ENCODE results near the gene CACNA1S. TPM values are rescaled to one million over a fixed set of nuclear protein-coding genes. Genes with fewer than 3 reads are reported as not detected.

Gene CACNA1S
- polyA plus RNA-seq, 1 of the 3 experiments (the other 2 are of a cell fraction): not detected

- WGBS (ENCODE audit: low lambda C conversion rate): 45% methylated on average over 10 of the region's 10 CpGs
- no peak overlapping the region for H3K27ac ChIP-seq (ENCODE audit: low read depth in 2 of 2, low read length in 1 of 2)
- DNase-seq: no peak
- H3K4me3 ChIP-seq (ENCODE audit: low read depth in 2 of 2, low read length in 1 of 2): no peak overlapping the region
- H3K9me2 ChIP-seq: no peaks in the 10 kb centered on the region
- H3K9ac ChIP-seq: no peak overlapping the region
- H3K9me3 ChIP-seq: no peaks in the 10 kb centered on the region
- no peaks in the 10 kb centered on the region for H3F3A ChIP-seq (replicated peaks; ENCODE audit: insufficient read depth)
- ChIA-PET POLR2A (no interaction called here), CTCF (interaction anchor here (1.0 to 21.0 kb wide), 7 partner anchors 11 to 181 kb away, joined by 3 to 277 read pairs (median 4); partner anchors contain the start of gene KIF21B)
- TF ChIP-seq FOXJ3 (CRISPR knock-in tag; IDR thresholded peaks at IDR 0.05): no peak
- TF ChIP-seq, protein P1, sequence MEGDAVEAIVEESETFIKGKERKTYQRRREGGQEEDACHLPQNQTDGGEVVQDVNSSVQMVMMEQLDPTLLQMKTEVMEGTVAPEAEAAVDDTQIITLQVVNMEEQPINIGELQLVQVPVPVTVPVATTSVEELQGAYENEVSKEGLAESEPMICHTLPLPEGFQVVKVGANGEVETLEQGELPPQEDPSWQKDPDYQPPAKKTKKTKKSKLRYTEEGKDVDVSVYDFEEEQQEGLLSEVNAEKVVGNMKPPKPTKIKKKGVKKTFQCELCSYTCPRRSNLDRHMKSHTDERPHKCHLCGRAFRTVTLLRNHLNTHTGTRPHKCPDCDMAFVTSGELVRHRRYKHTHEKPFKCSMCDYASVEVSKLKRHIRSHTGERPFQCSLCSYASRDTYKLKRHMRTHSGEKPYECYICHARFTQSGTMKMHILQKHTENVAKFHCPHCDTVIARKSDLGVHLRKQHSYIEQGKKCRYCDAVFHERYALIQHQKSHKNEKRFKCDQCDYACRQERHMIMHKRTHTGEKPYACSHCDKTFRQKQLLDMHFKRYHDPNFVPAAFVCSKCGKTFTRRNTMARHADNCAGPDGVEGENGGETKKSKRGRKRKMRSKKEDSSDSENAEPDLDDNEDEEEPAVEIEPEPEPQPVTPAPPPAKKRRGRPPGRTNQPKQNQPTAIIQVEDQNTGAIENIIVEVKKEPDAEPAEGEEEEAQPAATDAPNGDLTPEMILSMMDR (IDR thresholded peaks at IDR 0.05): no peak
- no peak for TF ChIP-seq CHD2 (IDR thresholded peaks at IDR 0.05; ENCODE audit: low read length, partially characterized antibody)
- no peak for TF ChIP-seq RFX5 (IDR thresholded peaks at IDR 0.05; ENCODE audit: low read length)
- no peak for TF ChIP-seq USF1 (IDR thresholded peaks at IDR 0.05; ENCODE audit: borderline replicate concordance, low read depth)
- no peak for TF ChIP-seq EZH2phosphoT487 (IDR thresholded peaks at IDR 0.05; ENCODE audit: borderline replicate concordance, low read depth)
- TF ChIP-seq, protein P2, sequence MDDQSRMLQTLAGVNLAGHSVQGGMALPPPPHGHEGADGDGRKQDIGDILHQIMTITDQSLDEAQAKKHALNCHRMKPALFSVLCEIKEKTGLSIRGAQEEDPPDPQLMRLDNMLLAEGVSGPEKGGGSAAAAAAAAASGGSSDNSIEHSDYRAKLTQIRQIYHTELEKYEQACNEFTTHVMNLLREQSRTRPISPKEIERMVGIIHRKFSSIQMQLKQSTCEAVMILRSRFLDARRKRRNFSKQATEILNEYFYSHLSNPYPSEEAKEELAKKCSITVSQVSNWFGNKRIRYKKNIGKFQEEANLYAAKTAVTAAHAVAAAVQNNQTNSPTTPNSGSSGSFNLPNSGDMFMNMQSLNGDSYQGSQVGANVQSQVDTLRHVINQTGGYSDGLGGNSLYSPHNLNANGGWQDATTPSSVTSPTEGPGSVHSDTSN (IDR thresholded peaks at IDR 0.05): no peak
- no peak for TF ChIP-seq RCOR1 (IDR thresholded peaks at IDR 0.05; ENCODE audit: low read length)
- TF ChIP-seq GABPA (IDR thresholded peaks at IDR 0.05; ENCODE audit: low read depth): no peak
- TF ChIP-seq EP300 (IDR thresholded peaks at IDR 0.05; ENCODE audit: borderline replicate concordance in 1 of 2, low read depth in 1 of 2, low read length in 1 of 2): no peak
- TF ChIP-seq SMC3 (IDR thresholded peaks at IDR 0.05; ENCODE audit: low read depth, low read length): no peak
- no peak for TF ChIP-seq NRF1 (IDR thresholded peaks at IDR 0.05; ENCODE audit: low read depth, low read length)
- no peak for TF ChIP-seq FOSL2 (IDR thresholded peaks at IDR 0.05; ENCODE audit: borderline replicate concordance, low read depth)
- no peak for TF ChIP-seq USF2 (IDR thresholded peaks at IDR 0.05; ENCODE audit: borderline replicate concordance, low read depth, low read length)
- no peak for TF ChIP-seq JUND (IDR thresholded peaks at IDR 0.05)
- TF ChIP-seq ZBTB33 (IDR thresholded peaks at IDR 0.05; ENCODE audit: borderline replicate concordance, low read depth): no peak
- no peak for TF ChIP-seq MXI1 (IDR thresholded peaks at IDR 0.05; ENCODE audit: low read depth, low read length)
- no peak for TF ChIP-seq FOXM1 (IDR thresholded peaks at IDR 0.05; ENCODE audit: low read depth)
- peaks cover 0 to 7% of the 10 kb centered on the region in 2 experiments; a peak in 1 of 4 replicates for H3K4me1 ChIP-seq (ENCODE audit: control insufficient read depth in 1 of 2, insufficient read depth in 2 of 2, low read depth in 1 of 2, low read length in 1 of 2)
- peaks cover 21% of the 10 kb centered on the region for H3K27me3 ChIP-seq (ENCODE audit: insufficient read depth)
- no peaks in the 10 kb centered on the region for H3K79me2 ChIP-seq (ENCODE audit: insufficient read depth)
- H4K20me1 ChIP-seq (ENCODE audit: insufficient read depth): no peaks in the 10 kb centered on the region
- H3K4me2 ChIP-seq: no peak overlapping the region
- H2AFZ ChIP-seq (ENCODE audit: low read depth): no peak overlapping the region
- H3K36me3 ChIP-seq (replicated peaks in 1 of 2; ENCODE audit: control insufficient read depth in 1 of 2, insufficient read depth in 2 of 2, low read length in 1 of 2): no peaks in the 10 kb centered on the region
Observed at GRCh38 chr1:201038186-201038876, 73.9 kb downstream of the CACNA1S start.

Measured in SK-N-SH (cell line).